Neuronal stem cell (in vitro differentiated cells): ENCODE results near the gene ZNF236.

Experiments
- DNase-seq: peaks from one replicate; pipeline ENCODE4 v3.0.0-alpha.2; 2013; ENCODE audit warnings: low spot score
- H2AFZ ChIP-seq: one replicate; pipeline ENCODE4 v1.6.1; 2013; ENCODE audit warnings: mild to moderate bottlenecking, low read length, inconsistent platforms
- H2AK5ac ChIP-seq: 2 replicates; pipeline ENCODE4 v1.6.1; 2013; ENCODE audit warnings: low read depth, mild to moderate bottlenecking, inconsistent platforms, low read length, moderate library complexity, mixed read lengths
- H2BK120ac ChIP-seq: 2 replicates; pipeline ENCODE4 v1.6.1; 2013; ENCODE audit warnings: low read depth, mild to moderate bottlenecking, inconsistent platforms, low read length, moderate library complexity, mixed read lengths
- H2BK12ac ChIP-seq: one replicate; pipeline ENCODE4 v1.6.1; 2013; ENCODE audit warnings: low read length, inconsistent platforms
- H2BK15ac ChIP-seq: 2 replicates; pipeline ENCODE4 v1.6.1; 2013; ENCODE audit warnings: mild to moderate bottlenecking, low read length, inconsistent platforms, mixed read lengths
- H2BK5ac ChIP-seq: one replicate; pipeline ENCODE4 v1.6.1; 2013; ENCODE audit warnings: inconsistent platforms, mild to moderate bottlenecking, low read length, moderate library complexity
- H3K14ac ChIP-seq: one replicate; pipeline ENCODE4 v1.6.1; 2013; ENCODE audit warnings: low read length, inconsistent platforms
- H3K18ac ChIP-seq: 2 replicates; pipeline ENCODE4 v1.6.1; 2013; ENCODE audit warnings: low read length, inconsistent platforms
- H3K23ac ChIP-seq: 2 replicates; pipeline ENCODE4 v1.6.1; 2013; ENCODE audit warnings: low read depth, mild to moderate bottlenecking, mixed read lengths, low read length, inconsistent platforms; ENCODE audit not compliant: poor library complexity
- H3K27ac ChIP-seq: replicated peaks from 3 replicates; pipeline ENCODE4 v1.5.1; 2013; ENCODE audit warnings: low read length, inconsistent platforms
- H3K27me3 ChIP-seq, 3 experiments: 2 replicates each; pipeline ENCODE4 v1.6.1; 2013; ENCODE audit warnings: low read length in 3 of 3, mild to moderate bottlenecking in 2 of 3, inconsistent platforms in 1 of 3, low read depth in 1 of 3, mixed read lengths in 1 of 3, moderate library complexity in 1 of 3; ENCODE audit not compliant: control insufficient read depth in 3 of 3, insufficient read depth in 3 of 3
- H3K36me3 ChIP-seq, 2 donors: replicated peaks in 1 of 2; 2 replicates each; pipeline ENCODE4 v1.6.1; 2013; ENCODE audit warnings: low read length in 2 of 2; ENCODE audit not compliant: control insufficient read depth in 2 of 2, insufficient read depth in 2 of 2
- H3K4ac ChIP-seq: 2 replicates; pipeline ENCODE4 v1.6.1; 2013; ENCODE audit warnings: inconsistent platforms, mild to moderate bottlenecking, low read length, moderate library complexity
- H3K4me1 ChIP-seq, 2 donors: 1 replicate in 1 of 2; 2 replicates in 1 of 2; pipeline ENCODE4 v1.6.1; 2013; ENCODE audit warnings: low read length in 2 of 2, low read depth in 1 of 2; ENCODE audit not compliant: control insufficient read depth in 2 of 2, insufficient read depth in 1 of 2
- H3K4me2 ChIP-seq: one replicate; pipeline ENCODE4 v1.6.1; 2013; ENCODE audit warnings: mild to moderate bottlenecking, low read length, inconsistent platforms; ENCODE audit not compliant: insufficient read depth, poor library complexity, severe bottlenecking
- H3K4me3 ChIP-seq, 2 donors: 2 replicates each; pipeline ENCODE4 v1.5.1; 2013; ENCODE audit warnings: low read length in 2 of 2, mild to moderate bottlenecking in 2 of 2, inconsistent platforms in 1 of 2, moderate library complexity in 1 of 2
- H3K79me1 ChIP-seq: one replicate; pipeline ENCODE4 v1.6.1; 2013; ENCODE audit warnings: low read depth, mild to moderate bottlenecking, inconsistent platforms, low read length, moderate library complexity
- H3K9ac ChIP-seq: one replicate; pipeline ENCODE4 v1.6.1; 2013; ENCODE audit warnings: mild to moderate bottlenecking, low read depth, low read length, inconsistent platforms; ENCODE audit not compliant: poor library complexity
- H3K9me3 ChIP-seq, 2 donors: replicated peaks in 1 of 2; 2 replicates each; pipeline versions ENCODE3 to v1.6.1; 2013; ENCODE audit warnings: low read length in 2 of 2, mild to moderate bottlenecking in 2 of 2, inconsistent platforms in 1 of 2, low read depth in 1 of 2, mixed read lengths in 1 of 2, moderate library complexity in 1 of 2; ENCODE audit not compliant: control insufficient read depth in 2 of 2, insufficient read depth in 1 of 2
- H4K8ac ChIP-seq: one replicate; pipeline ENCODE4 v1.6.1; 2013; ENCODE audit warnings: low read depth, mild to moderate bottlenecking, inconsistent platforms, low read length, moderate library complexity
- H4K91ac ChIP-seq: one replicate; pipeline ENCODE4 v1.6.1; 2013; ENCODE audit warnings: low read length, low read depth, mild to moderate bottlenecking, inconsistent platforms; ENCODE audit not compliant: poor library complexity
- WGBS, 2 donors: extraction: QIAGEN DNeasy Blood & Tissue Kit; methylation state at CpG; one replicate each; pipeline ENCODE4 v1.1.7; 2013; ENCODE audit warnings: missing lambda C conversion rate in 2 of 2, mixed read lengths in 1 of 2; ENCODE audit not compliant: insufficient read length in 2 of 2, insufficient replicate concordance in 1 of 2; ENCODE audit errors: extremely low coverage in 2 of 2; 5-methylcytosine and 5-hydroxymethylcytosine counted together

Gene ZNF236

DNA sequence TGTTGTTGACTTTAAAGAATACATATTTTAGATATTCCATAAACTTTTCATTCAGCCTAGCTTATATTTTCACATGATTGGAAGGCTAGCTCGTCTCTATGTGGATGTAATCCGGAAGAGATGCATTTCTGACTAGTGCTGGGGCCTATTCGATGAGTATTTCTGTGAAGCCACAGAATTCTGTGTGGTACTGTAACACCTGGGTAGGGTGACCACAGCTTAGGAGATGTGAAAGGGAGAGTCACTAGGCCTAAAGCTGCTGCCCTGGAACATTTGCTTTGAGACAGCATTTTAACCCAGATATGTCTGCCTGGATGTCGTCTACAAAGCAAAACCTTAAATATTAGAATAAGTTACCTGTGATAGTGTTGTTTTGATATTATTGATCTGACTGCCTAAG is 83.5 kb downstream of the ZNF236 start:
- no peaks in the 10 kb centered on the region for H3K79me1 ChIP-seq
- WGBS, 2 donors, result no CpG with 5 or more reads among the region's 4 CpGs
- no peak overlapping the region for H3K23ac ChIP-seq
- no peak overlapping the region for H3K9ac ChIP-seq
- H3K18ac ChIP-seq, result no peak overlapping the region
- H3K4me3 ChIP-seq, result no peak overlapping the region
- H2BK15ac ChIP-seq, result no peak overlapping the region
- no peak overlapping the region for H2BK120ac ChIP-seq
- H3K27ac ChIP-seq, result no peak overlapping the region
- H3K4me2 ChIP-seq, result no peak overlapping the region
- H4K8ac ChIP-seq, result no peak overlapping the region
- H3K4ac ChIP-seq, result no peak overlapping the region
- no peaks in the 10 kb centered on the region for H3K27me3 ChIP-seq
- no peak overlapping the region for H2AK5ac ChIP-seq
- H2BK5ac ChIP-seq, result no peak overlapping the region
- H2AFZ ChIP-seq, result no peak overlapping the region
- DNase-seq, result no peak
- H3K36me3 ChIP-seq, result peaks cover 3 to 73% of the 10 kb centered on the region in 2 donors
- H4K91ac ChIP-seq, result no peak overlapping the region
- peaks cover under 1 to 9% of the 10 kb centered on the region in 2 donors for H3K9me3 ChIP-seq
- H3K14ac ChIP-seq, result no peak overlapping the region
- H3K4me1 ChIP-seq, result peaks cover 0 to 3% of the 10 kb centered on the region in 2 donors
- H2BK12ac ChIP-seq, result no peak overlapping the region

- no peak overlapping the region for H3K9ac ChIP-seq
- no peak for DNase-seq
- WGBS, 2 donors, result no CpG with 5 or more reads among the region's 10 CpGs
- no peak overlapping the region for H3K18ac ChIP-seq
- no peak overlapping the region for H2AFZ ChIP-seq
- no peak overlapping the region for H3K23ac ChIP-seq
- no peak overlapping the region for H2BK5ac ChIP-seq
- no peak overlapping the region for H2AK5ac ChIP-seq
- H3K4ac ChIP-seq, result no peak overlapping the region
- no peak overlapping the region for H3K4me3 ChIP-seq
- H3K9me3 ChIP-seq, result no peaks in the 10 kb centered on the region
- H2BK15ac ChIP-seq, result no peak overlapping the region
- H3K79me1 ChIP-seq, result no peaks in the 10 kb centered on the region
- H3K36me3 ChIP-seq, result peaks cover 5 to 79% of the 10 kb centered on the region in 2 donors
- H3K14ac ChIP-seq, result no peak overlapping the region
- no peak overlapping the region for H3K27ac ChIP-seq
- H3K4me2 ChIP-seq, result no peak overlapping the region
- H3K4me1 ChIP-seq, result peaks cover 0 to 3% of the 10 kb centered on the region in 2 donors
- H4K8ac ChIP-seq, result no peak overlapping the region
- H2BK120ac ChIP-seq, result no peak overlapping the region
- no peak overlapping the region for H4K91ac ChIP-seq
- no peaks in the 10 kb centered on the region for H3K27me3 ChIP-seq
- no peak overlapping the region for H2BK12ac ChIP-seq
Measured at GRCh38 chr18:76908277-76908676, 85.9 kb downstream of the ZNF236 start.

DNA sequence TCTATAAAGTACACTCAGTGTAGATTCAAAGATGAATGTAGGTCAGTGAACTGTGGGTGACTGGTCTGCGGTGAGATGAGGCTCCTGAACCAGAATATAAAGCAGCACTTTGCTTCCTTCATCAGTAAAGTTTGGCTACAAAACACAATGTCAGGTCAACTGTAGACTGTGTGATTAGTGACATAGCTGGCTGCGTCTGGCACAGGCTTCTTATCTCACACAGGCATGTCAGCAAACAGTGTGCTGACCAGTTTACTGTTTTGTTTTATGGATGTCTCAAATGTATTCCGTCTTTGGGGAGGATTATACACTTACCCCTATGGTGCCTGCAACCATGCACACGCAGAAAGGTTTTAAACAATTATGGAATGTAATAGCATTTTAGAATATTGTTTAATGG is 87.1 kb downstream of the ZNF236 start:
- Histone ChIP-seq H3K14ac (no peak overlapping the region), H3K4me1 (peaks cover 0 to 3% of the 10 kb centered on the region in 2 donors), H4K91ac (no peak overlapping the region), H2AFZ (no peak overlapping the region), H2BK5ac (no peak overlapping the region), H3K18ac (no peak overlapping the region), H3K4me2 (no peak overlapping the region), H3K27ac (no peak overlapping the region), H2BK15ac (no peak overlapping the region), H3K36me3 (peaks cover 8 to 87% of the 10 kb centered on the region in 2 donors), H2BK120ac (no peak overlapping the region), H3K23ac (no peak overlapping the region), H3K4ac (no peak overlapping the region), H2AK5ac (no peak overlapping the region), H3K9ac (no peak overlapping the region), H2BK12ac (no peak overlapping the region), H3K4me3 (no peak overlapping the region), H3K79me1 (no peaks in the 10 kb centered on the region), H3K27me3 (no peaks in the 10 kb centered on the region), H4K8ac (no peak overlapping the region), H3K9me3 (no peaks in the 10 kb centered on the region)
- WGBS, 2 donors, result no CpG with 5 or more reads among the region's 4 CpGs
- no peak for DNase-seq

GRCh38 chr18:76911440-76911839 is 89.1 kb downstream of the ZNF236 start:
- Histone ChIP-seq H4K8ac (no peak overlapping the region), H3K4ac (no peak overlapping the region), H3K27ac (no peak overlapping the region), H2AK5ac (no peak overlapping the region), H3K4me3 (no peak overlapping the region), H3K79me1 (no peaks in the 10 kb centered on the region), H3K9me3 (no peaks in the 10 kb centered on the region), H3K14ac (no peak overlapping the region), H2BK15ac (no peak overlapping the region), H2BK120ac (no peak overlapping the region), H3K4me2 (no peak overlapping the region), H3K36me3 (peaks cover 9 to 87% of the 10 kb centered on the region in 2 donors), H2BK12ac (no peak overlapping the region), H3K9ac (no peak overlapping the region), H2AFZ (no peak overlapping the region), H2BK5ac (no peak overlapping the region), H3K27me3 (no peaks in the 10 kb centered on the region), H3K4me1 (peaks cover 0 to under 1% of the 10 kb centered on the region in 2 donors), H4K91ac (no peak overlapping the region), H3K23ac (no peak overlapping the region), H3K18ac (no peak overlapping the region)
- no CpG with 5 or more reads among the region's 7 CpGs for WGBS, 2 donors
- no peak for DNase-seq
